HepG2 (cell line): Measurements from ENCODE around the gene TMC8. TPM values are rescaled to one million over a fixed set of nuclear protein-coding genes. Genes with fewer than 3 reads are reported as not detected.
A peak's percentile ranks its signal among the peaks of the same experiment; 100 is the strongest.

Source experiments
- ARID3A ChIP-seq: IDR thresholded peaks from 2 replicates; pipeline ENCODE4 v1.6.1; 2012; ENCODE audit warnings: low read depth, low read length, improper control_type of control experiment
- BCL6 ChIP-seq: IDR thresholded peaks from 2 replicates; pipeline ENCODE4 v1.6.1; 2016; ENCODE audit warnings: missing genetic modification reagents, missing compliant biosample characterization
- CTCF ChIP-seq: sonication (generic); formaldehyde crosslinking; IDR thresholded peaks from 2 replicates; pipeline ENCODE4 v1.5.0; 2020; ENCODE audit warnings: mild to moderate bottlenecking, missing genetic modification reagents, moderate library complexity
- FOXO1 ChIP-seq: sonication (generic); formaldehyde crosslinking; IDR thresholded peaks from 2 replicates; pipeline ENCODE4 v1.4.0; 2020; ENCODE audit warnings: missing genetic modification reagents
- MAFG ChIP-seq: sonication (generic); formaldehyde crosslinking; IDR thresholded peaks from 2 replicates; pipeline ENCODE4 v1.5.1; 2020; ENCODE audit warnings: mild to moderate bottlenecking, missing genetic modification reagents
- MAFK ChIP-seq, 2 experiments: IDR thresholded peaks in 1 of 2; conservative IDR thresholded peaks in 1 of 2; 2 replicates each; pipeline ENCODE4 v1.6.1; 2011; ENCODE audit warnings: improper control_type of control experiment in 2 of 2, low read length in 2 of 2
- MZF1 ChIP-seq: sonication (generic); formaldehyde crosslinking; IDR thresholded peaks from 2 replicates; pipeline ENCODE4 v1.8.1; 2023; ENCODE audit warnings: mild to moderate bottlenecking, missing genetic modification reagents, borderline replicate concordance
- NR2F1 ChIP-seq, 2 experiments: fragments of 450-650 bp in 1 of 2; formaldehyde crosslinking in 1 of 2; IDR thresholded peaks; 2 replicates each; pipeline versions ENCODE4 v1.5.0 to v1.6.1; 2016 to 2020; ENCODE audit warnings: mild to moderate bottlenecking in 1 of 2, missing compliant biosample characterization in 1 of 2, missing genetic modification reagents in 1 of 2, moderate library complexity in 1 of 2
- PAXIP1 ChIP-seq: sonication (generic); formaldehyde crosslinking; conservative IDR thresholded peaks from 2 replicates; pipeline ENCODE4 v1.4.0; 2020; ENCODE audit warnings: mild to moderate bottlenecking, missing genetic modification reagents, moderate library complexity
- PHF5A ChIP-seq: IDR thresholded peaks from one replicate; pipeline ENCODE4 v1.6.1; 2018; ENCODE audit warnings: low read depth, missing genetic modification reagents; ENCODE audit not compliant: unreplicated experiment
- SRSF1 ChIP-seq: fragments of 200-400 bp; formaldehyde crosslinking; optimal IDR thresholded peaks from 2 replicates; pipeline ENCODE3; 2017; ENCODE audit warnings: mild to moderate bottlenecking, low read depth, low read length, moderate library complexity
- TBX3 ChIP-seq: fragments of 450-650 bp; IDR thresholded peaks from 2 replicates; pipeline ENCODE4 v1.6.1; 2017; ENCODE audit warnings: antibody characterized with exemption, mild to moderate bottlenecking, inconsistent platforms, borderline replicate concordance
- YEATS2 ChIP-seq: sonication (generic); formaldehyde crosslinking; IDR thresholded peaks from 2 replicates; pipeline ENCODE4 v1.4.0; 2020; ENCODE audit warnings: missing genetic modification reagents, borderline replicate concordance
- ZGPAT ChIP-seq: IDR thresholded peaks from 2 replicates; pipeline ENCODE4 v1.6.1; 2016; ENCODE audit warnings: mild to moderate bottlenecking
- ZIK1 ChIP-seq: sonication (generic); formaldehyde crosslinking; IDR thresholded peaks from 2 replicates; pipeline ENCODE4 v1.5.0; 2020; ENCODE audit warnings: mild to moderate bottlenecking, low read depth, missing genetic modification reagents, borderline replicate concordance
- ZNF10 ChIP-seq: sonication (generic); formaldehyde crosslinking; IDR thresholded peaks from 2 replicates; pipeline ENCODE4 v1.4.0; 2020; ENCODE audit warnings: mild to moderate bottlenecking, low read depth, missing genetic modification reagents, borderline replicate concordance
- ZNF382 ChIP-seq: sonication (generic); formaldehyde crosslinking; IDR thresholded peaks from 2 replicates; pipeline ENCODE4 v1.5.0; 2020; ENCODE audit warnings: missing genetic modification reagents, mild to moderate bottlenecking, borderline replicate concordance
- ZNF691 ChIP-seq: sonication (generic); formaldehyde crosslinking; IDR thresholded peaks from 2 replicates; pipeline ENCODE4 v1.4.0; 2020; ENCODE audit warnings: missing genetic modification reagents, low read depth, mild to moderate bottlenecking, borderline replicate concordance
- polyA plus RNA-seq, 8 experiments: library from polyadenylated mRNA; depleted of rRNA in 3 of 8; stranded (reverse) in 7 of 8; unstranded in 1 of 8; fragments of >200 nt; fragmentation: Illumina TruSeq in 4 of 8; extraction: Trizol in 4 of 8; gene quantifications; 2 replicates each; pipeline versions ENCODE4 v1.2.1 to v1.2.3, GENCODE V29; 2011 to 2016; ENCODE audit warnings: low read depth in 4 of 8, missing spikeins in 1 of 8, mixed read lengths in 1 of 8; ENCODE audit not compliant: insufficient read depth in 1 of 8
- total RNA-seq, 5 experiments: library from RNA; depleted of rRNA; stranded (reverse); fragments of >200 nt; fragmentation: Illumina TruSeq; extraction: Trizol; gene quantifications; 2 replicates each; pipeline ENCODE4 v1.2.3, GENCODE V29; 2016; ENCODE audit warnings: low read depth in 1 of 5

The TMC8 gene
- total and polyA plus RNA-seq, 2 of the 13 experiments (the other 11 are each of a cell fraction or from before 2014, with no cell fraction given) = 0.53 to 7.8 TPM

GRCh38 chr17:78133971-78134898 is 3.7 kb downstream of the TMC8 start (continued):
- TF ChIP-seq SRSF1 (no peak), PAXIP1 (CRISPR knock-in tag) (0 out of 2 replicates have a peak, but pooled peaks have one; percentile 36), TBX3 (peak; percentile 79), NR2F1 (CRISPR knock-in tag; IDR thresholded peaks at IDR 0.05) (no peak), ZGPAT (CRISPR knock-in tag) (peak; percentile 56), ZIK1 (CRISPR knock-in tag) (no peak), BCL6 (no peak), YEATS2 (CRISPR knock-in tag) (peak; percentile 72; the same call in 1 of the 2 replicates), PHF5A (CRISPR knock-in tag) (peak; percentile 73), MZF1 (CRISPR knock-in tag) (no peak), ZNF10 (CRISPR knock-in tag) (no peak), MAFG (CRISPR knock-in tag) (no peak), MAFK (conservative IDR thresholded peaks at IDR 0.05 in 1 of 2, IDR thresholded peaks at IDR 0.05 in 1 of 2; ENCODE audit: low read length in 2 of 2) (no peak), CTCF (CRISPR knock-in tag) (peak; percentile 94), ZNF382 (CRISPR knock-in tag) (no peak), ARID3A (no peak), FOXO1 (CRISPR knock-in tag) (no peak; the same call in 1 of the 2 replicates), ZNF691 (CRISPR knock-in tag) (peak; percentile 28; the same call in 1 of the 2 replicates)
